Measurements from ENCODE around the gene MYORG.

DNA sequence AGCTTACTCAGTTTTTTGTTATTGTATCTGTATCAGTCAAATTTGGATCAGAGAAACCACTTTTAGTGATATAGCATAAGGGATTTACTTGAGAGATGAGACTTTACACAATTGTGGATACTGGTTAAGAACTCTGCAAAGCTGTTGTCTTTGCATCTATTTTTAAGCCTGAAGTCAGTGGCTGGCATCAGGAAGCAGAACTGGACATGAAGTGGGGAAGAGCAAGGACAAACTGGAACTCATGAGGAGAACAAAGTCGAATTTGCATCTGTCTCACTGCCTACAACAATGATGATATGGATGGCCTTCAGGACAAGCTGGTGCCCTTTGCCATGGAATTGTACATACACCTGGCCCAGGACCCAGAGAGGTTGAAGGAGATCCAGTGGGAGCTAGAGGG lies 15.8 kb upstream of the MYORG start:
- TF ChIP-seq, protein P1, sequence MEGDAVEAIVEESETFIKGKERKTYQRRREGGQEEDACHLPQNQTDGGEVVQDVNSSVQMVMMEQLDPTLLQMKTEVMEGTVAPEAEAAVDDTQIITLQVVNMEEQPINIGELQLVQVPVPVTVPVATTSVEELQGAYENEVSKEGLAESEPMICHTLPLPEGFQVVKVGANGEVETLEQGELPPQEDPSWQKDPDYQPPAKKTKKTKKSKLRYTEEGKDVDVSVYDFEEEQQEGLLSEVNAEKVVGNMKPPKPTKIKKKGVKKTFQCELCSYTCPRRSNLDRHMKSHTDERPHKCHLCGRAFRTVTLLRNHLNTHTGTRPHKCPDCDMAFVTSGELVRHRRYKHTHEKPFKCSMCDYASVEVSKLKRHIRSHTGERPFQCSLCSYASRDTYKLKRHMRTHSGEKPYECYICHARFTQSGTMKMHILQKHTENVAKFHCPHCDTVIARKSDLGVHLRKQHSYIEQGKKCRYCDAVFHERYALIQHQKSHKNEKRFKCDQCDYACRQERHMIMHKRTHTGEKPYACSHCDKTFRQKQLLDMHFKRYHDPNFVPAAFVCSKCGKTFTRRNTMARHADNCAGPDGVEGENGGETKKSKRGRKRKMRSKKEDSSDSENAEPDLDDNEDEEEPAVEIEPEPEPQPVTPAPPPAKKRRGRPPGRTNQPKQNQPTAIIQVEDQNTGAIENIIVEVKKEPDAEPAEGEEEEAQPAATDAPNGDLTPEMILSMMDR (IDR thresholded peaks at IDR 0.05 in 4 of 5, conservative IDR thresholded peaks at IDR 0.05 in 1 of 5) = no peak
- TF ChIP-seq POLR2A (IDR thresholded peaks at IDR 0.05) = no peak
